ENCODE results near the gene NPIPB2. TPM values are rescaled to one million over a fixed set of nuclear protein-coding genes. Genes with fewer than 3 reads are reported as not detected.

Gene NPIPB2
- total and polyA plus RNA-seq, 10 of the 15 experiments (the other 5 are each of a cell fraction or from before 2014, with no cell fraction given) = 1.9 to 29.3 (median 10.8) TPM

GRCh38 chr16:11963706-11964105 is 21.9 kb upstream of the NPIPB2 start:
- 50% methylated on average over 6 of the region's 6 CpGs for WGBS (ENCODE audit: insufficient coverage, insufficient replicate concordance, low lambda C conversion rate, missing lambda C conversion rate)
- Histone ChIP-seq H3K9me3 (replicated peaks; ENCODE audit: control insufficient read depth, insufficient read depth, low read length) (no peaks in the 10 kb centered on the region), H4K20me1 (ENCODE audit: control insufficient read depth, insufficient read depth) (no peaks in the 10 kb centered on the region), H3K79me2 (ENCODE audit: control insufficient read depth, insufficient read depth, low read length) (peaks cover 29% of the 10 kb centered on the region), H3K27ac (ENCODE audit: control insufficient read depth, insufficient read depth) (peak overlapping the region; percentile 95), H3K9ac (ENCODE audit: control insufficient read depth, insufficient read depth, low read length) (peak overlapping the region; percentile 66), H3K36me3 (ENCODE audit: control insufficient read depth in 2 of 2, insufficient read depth in 2 of 2, low read length in 1 of 2) (peaks cover 0 to 8% of the 10 kb centered on the region in 2 experiments; a peak in 3 of 4 replicates), H3K4me2 (ENCODE audit: control insufficient read depth, insufficient read depth) (peak overlapping the region; percentile 88), H3K4me1 (ENCODE audit: control insufficient read depth, insufficient read depth, low read length) (peaks cover 33% of the 10 kb centered on the region), H2AFZ (ENCODE audit: control insufficient read depth, low read depth, low read length) (no peak overlapping the region), H3K4me3 (peak overlapping the region; percentile 57), H3K27me3 (replicated peaks in 1 of 2; ENCODE audit: control insufficient read depth in 2 of 2, insufficient read depth in 2 of 2, low read length in 1 of 2) (no peaks in the 10 kb centered on the region)
- no peak for TF ChIP-seq RCOR1 (conservative IDR thresholded peaks at IDR 0.05; ENCODE audit: low read depth, low read length)
- TF ChIP-seq EGR1 (IDR thresholded peaks at IDR 0.05; ENCODE audit: borderline replicate concordance in 1 of 2, low read depth in 2 of 2, low read length in 2 of 2) = no peak
- no peak for TF ChIP-seq NFXL1 (IDR thresholded peaks at IDR 0.05; ENCODE audit: borderline replicate concordance)
- no peak for TF ChIP-seq CEBPZ (IDR thresholded peaks at IDR 0.05; ENCODE audit: low read depth, low read length)
- 0 out of 2 replicates have a peak, but pooled peaks have one; percentile 4 for TF ChIP-seq CREM (IDR thresholded peaks at IDR 0.05; ENCODE audit: low read depth)
- ChIA-PET RAD21 (ENCODE audit: unreplicated experiment) (interaction anchor here (1.8 to 8.0 kb wide), 6 partner anchors 15 to 182 kb away, joined by 3 to 162 read pairs (median 14); partner anchors contain the start of gene SNX29), CTCF (interaction anchor here (0.7 to 8.5 kb wide), 6 partner anchors 15 to 1250 kb away, joined by 3 to 73 read pairs (median 4); partner anchors contain the start of gene SNX29), SMC1A (ENCODE audit: uncharacterized antibody, unreplicated experiment) (interaction anchor here (0.7 to 7.9 kb wide), 10 partner anchors 9 to 1471 kb away, joined by 3 to 162 read pairs (median 11); partner anchors contain the start of gene SNX29), POLR2A (interaction anchor here (0.6 to 9.6 kb wide), 13 partner anchors 12 to 1662 kb away, joined by 3 to 171 read pairs (median 5); partner anchors contain the start of gene SNX29)
- BruUV-seq (replicated peaks) = no TSS peak
- in situ Hi-C loops (cut with MboI) (no loop called here), intact Hi-C loops (cut with micrococcal nuclease; ENCODE audit: unreplicated experiment) (loop anchor here (10.0 kb wide), 1 partner anchor 61 kb away; no protein-coding TSS in a partner anchor)
- no peak for FAIRE-seq
- DNase-seq (ENCODE audit: low read depth, low spot score) = no peak
- ATAC-seq = no peak

All from GM12878 (cell line).